ENCODE measurements around the gene C11orf21.

- TF ChIP-seq CTCF (IDR thresholded peaks at IDR 0.05; ENCODE audit: low read depth, low read length, poor library complexity, severe bottlenecking) = no peak
- no peak for TF ChIP-seq EZH2phosphoT487 (IDR thresholded peaks at IDR 0.05; ENCODE audit: borderline replicate concordance, low read length)
These were observed 23.4 kb upstream of the C11orf21 start for GRCh38 chr11:2325123-2325522.
